Common myeloid progenitor, CD34-positive (primary cell): ENCODE data around the gene COL19A1.
"Not testable (repeated sequence)": the region's sequence is repeated elsewhere in the genome, so short reads cannot be mapped to it uniquely, and the experiment has no call there.

Source experiments
- CTCF ChIA-PET: fragments of 350-600 bp; sonication (Branson Sonifier 250); formaldehyde crosslinking; loops from one replicate; lab custom pipeline; 2021; ENCODE audit warnings: antibody characterized with exemption; lab: Charles Lee
- POLR2A ChIA-PET: fragments of 350-600 bp; sonication (Branson Sonifier 250); formaldehyde crosslinking; loops from one replicate; lab custom pipeline; 2021; ENCODE audit warnings: antibody characterized with exemption; lab: Charles Lee
- DNase-seq, 3 donors: peaks; one replicate each; pipeline versions ENCODE4 v3.0.0 to v3.0.0-alpha.2; 2013
- H3K27ac ChIP-seq, 2 experiments: 1 replicate in 1 of 2; 2 replicates in 1 of 2; pipeline ENCODE4 v1.7.0; 2013; ENCODE audit warnings: inconsistent platforms in 2 of 2, low read length in 2 of 2, mild to moderate bottlenecking in 2 of 2, low read depth in 1 of 2, moderate library complexity in 1 of 2; ENCODE audit not compliant: severe bottlenecking in 2 of 2, insufficient read depth in 1 of 2, poor library complexity in 1 of 2
- H3K27me3 ChIP-seq, 5 experiments: replicated peaks in 2 of 5; 1 replicate in 3 of 5; 2 replicates in 2 of 5; pipeline versions ENCODE4 v1.6.1 to v1.7.0; 2013; ENCODE audit warnings: low read length in 4 of 5, mild to moderate bottlenecking in 2 of 5, moderate library complexity in 2 of 5, inconsistent platforms in 1 of 5; ENCODE audit not compliant: insufficient read depth in 5 of 5, control insufficient read depth in 4 of 5
- H3K36me3 ChIP-seq, 4 experiments: 1 replicate in 2 of 4; 2 replicates in 2 of 4; pipeline versions ENCODE4 v1.6.1 to v1.7.0; 2013; ENCODE audit warnings: low read length in 3 of 4, control low read depth in 1 of 4, mild to moderate bottlenecking in 1 of 4; ENCODE audit not compliant: control insufficient read depth in 4 of 4, insufficient read depth in 4 of 4
- H3K4me1 ChIP-seq, 4 experiments: 1 replicate in 3 of 4; 2 replicates in 1 of 4; pipeline versions ENCODE4 v1.6.1 to v1.7.1; 2013; ENCODE audit warnings: low read length in 3 of 4, mild to moderate bottlenecking in 3 of 4, control low read depth in 1 of 4, inconsistent platforms in 1 of 4, moderate library complexity in 1 of 4; ENCODE audit not compliant: control insufficient read depth in 4 of 4, insufficient read depth in 4 of 4; ENCODE audit errors: control extremely low read depth in 1 of 4
- H3K4me3 ChIP-seq, 7 experiments: 1 replicate in 4 of 7; 2 replicates in 3 of 7; pipeline versions ENCODE4 v1.5.1 to v1.7.0; 2013; ENCODE audit warnings: mild to moderate bottlenecking in 7 of 7, low read length in 6 of 7, moderate library complexity in 6 of 7, inconsistent platforms in 2 of 7, low read depth in 2 of 7, control low read depth in 1 of 7; ENCODE audit not compliant: insufficient read depth in 4 of 7, control insufficient read depth in 1 of 7; ENCODE audit errors: extremely low read depth in 1 of 7
- H3K9me3 ChIP-seq, 5 experiments: 1 replicate in 4 of 5; 2 replicates in 1 of 5; pipeline versions ENCODE4 v1.6.1 to v1.7.1; 2013; ENCODE audit warnings: low read length in 4 of 5, mild to moderate bottlenecking in 2 of 5, inconsistent platforms in 1 of 5, low read depth in 1 of 5, moderate library complexity in 1 of 5; ENCODE audit not compliant: control insufficient read depth in 4 of 5, insufficient read depth in 2 of 5; ENCODE audit errors: control extremely low read depth in 1 of 5
- WGBS: methylation state at CpG from one replicate; pipeline ENCODE4 v1.1.5; 2013; ENCODE audit not compliant: insufficient coverage; 5-methylcytosine and 5-hydroxymethylcytosine counted together

Gene COL19A1

DNA sequence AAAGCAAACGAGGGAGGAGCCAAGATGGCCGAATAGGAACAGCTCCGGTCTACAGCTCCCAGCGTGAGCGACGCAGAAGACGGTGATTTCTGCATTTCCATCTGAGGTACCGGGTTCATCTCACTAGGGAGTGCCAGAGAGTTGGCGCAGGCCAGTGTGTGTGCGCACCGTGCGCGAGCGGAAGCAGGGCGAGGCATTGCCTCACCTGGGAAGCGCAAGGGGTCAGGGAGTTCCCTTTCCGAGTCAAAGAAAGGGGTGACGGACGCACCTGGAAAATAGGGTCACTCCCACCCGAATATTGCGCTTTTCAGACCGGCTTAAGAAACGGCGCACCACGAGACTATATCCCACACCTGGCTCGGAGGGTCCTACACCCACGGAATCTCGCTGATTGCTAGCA, 144.0 kb downstream of the COL19A1 start:
- CTCF ChIA-PET, DNase-seq, H3K9me3 ChIP-seq, H3K4me1 ChIP-seq, H3K27me3 ChIP-seq, H3K36me3 ChIP-seq, H3K4me3 ChIP-seq, POLR2A ChIA-PET, H3K27ac ChIP-seq: not testable (repeated sequence)
- WGBS, result 96% methylated on average over 18 of the region's 28 CpGs

- 91% methylated on average over 6 of the region's 10 CpGs for WGBS
- H3K36me3 ChIP-seq, CTCF ChIA-PET, H3K9me3 ChIP-seq, H3K4me1 ChIP-seq, H3K4me3 ChIP-seq, POLR2A ChIA-PET, H3K27me3 ChIP-seq, DNase-seq, H3K27ac ChIP-seq: not testable (repeated sequence)
Measured at GRCh38 chr6:70023201-70023600, 156.8 kb downstream of the COL19A1 start.

DNA sequence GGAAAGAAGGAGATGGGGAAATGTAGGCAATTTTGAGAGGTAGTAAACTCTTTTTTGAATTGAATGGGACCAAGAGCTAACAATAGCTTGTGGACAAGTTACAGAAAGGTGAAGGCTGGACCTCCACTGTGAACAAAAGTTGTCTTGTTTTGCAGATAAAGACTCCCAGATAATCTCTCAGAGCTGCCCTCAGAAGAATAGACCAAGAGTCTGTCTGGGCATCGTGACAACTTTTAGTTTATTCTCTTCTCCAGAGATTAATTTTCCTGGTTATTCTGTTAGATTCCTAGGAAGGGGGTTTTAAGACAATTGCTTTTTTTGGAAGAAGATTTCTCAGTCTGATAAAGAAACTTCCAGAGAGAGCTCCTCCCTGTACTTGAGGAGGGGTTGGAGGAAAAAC, 161.9 kb downstream of the COL19A1 start:
- H3K9me3 ChIP-seq, result no peaks in the 10 kb centered on the region
- ChIA-PET POLR2A (no interaction called here), CTCF (no interaction called here)
- H3K4me1 ChIP-seq, result no peaks in the 10 kb centered on the region
- no peak overlapping the region for H3K4me3 ChIP-seq
- WGBS, result 100% methylated on average over 1 of the region's 1 CpG
- H3K36me3 ChIP-seq, result no peaks in the 10 kb centered on the region
- no peak for DNase-seq
- no peak overlapping the region for H3K27ac ChIP-seq
- H3K27me3 ChIP-seq, result no peaks in the 10 kb centered on the region

DNA sequence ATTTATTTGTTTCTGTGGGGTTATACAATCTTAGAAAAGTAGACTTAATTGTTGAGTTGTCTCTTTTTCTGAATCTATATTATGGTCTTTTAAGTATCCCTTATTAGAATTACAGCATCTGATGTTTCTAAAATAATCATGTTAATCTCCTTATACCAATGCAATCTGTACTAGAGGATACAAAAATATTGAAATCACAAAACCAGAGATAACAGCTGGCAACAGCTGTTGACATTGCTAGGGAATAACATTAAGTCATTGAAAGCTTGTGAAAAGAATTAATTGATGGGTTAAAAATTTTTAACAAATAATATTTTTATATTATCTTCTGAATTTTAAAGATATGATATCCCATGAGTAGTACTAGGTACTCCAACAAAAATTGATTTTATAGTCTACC, 162.6 kb downstream of the COL19A1 start:
- Histone ChIP-seq H3K27ac (no peak overlapping the region), H3K4me1 (no peaks in the 10 kb centered on the region), H3K9me3 (no peaks in the 10 kb centered on the region), H3K4me3 (no peak overlapping the region), H3K27me3 (no peaks in the 10 kb centered on the region), H3K36me3 (no peaks in the 10 kb centered on the region)
- POLR2A ChIA-PET, result no interaction called here
- DNase-seq, result no peak
- CTCF ChIA-PET, result no interaction called here

GRCh38 chr6:70033781-70034180, 167.4 kb downstream of the COL19A1 start:
- no peak overlapping the region for H3K4me3 ChIP-seq
- no peaks in the 10 kb centered on the region for H3K36me3 ChIP-seq
- no peaks in the 10 kb centered on the region for H3K27me3 ChIP-seq
- H3K9me3 ChIP-seq, result no peaks in the 10 kb centered on the region
- ChIA-PET CTCF (interaction anchor here (0.5 to 1.0 kb wide), 2 partner anchors 11 to 1888 kb away, joined by 3 read pairs; no protein-coding TSS in a partner anchor), POLR2A (no interaction called here)
- no peak overlapping the region for H3K27ac ChIP-seq
- H3K4me1 ChIP-seq, result no peaks in the 10 kb centered on the region
- 80% methylated on average over 1 of the region's 3 CpGs for whole genome bisulfite sequencing
- no peak for DNase-seq

DNA sequence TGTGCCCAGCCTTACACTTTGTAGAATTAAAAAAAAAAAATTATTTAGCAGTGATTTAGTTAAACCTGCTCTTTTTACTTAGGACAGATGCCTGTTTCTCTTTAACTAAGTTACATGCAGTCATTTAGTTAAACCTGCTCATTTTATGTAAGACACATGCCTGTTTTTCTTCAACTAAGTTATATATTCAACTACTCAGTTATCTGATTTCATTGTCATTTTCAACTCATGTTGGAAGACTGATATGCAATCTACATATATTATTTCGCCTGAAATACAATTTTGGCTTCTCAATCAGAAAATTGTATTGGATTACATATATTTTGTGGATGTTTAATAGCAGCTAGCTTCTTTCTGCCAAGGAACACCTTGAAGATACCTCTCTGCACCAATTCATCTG, 171.1 kb downstream of the COL19A1 start:
- Histone ChIP-seq H3K4me3 (no peak overlapping the region), H3K4me1 (no peaks in the 10 kb centered on the region), H3K9me3 (no peaks in the 10 kb centered on the region), H3K36me3 (no peaks in the 10 kb centered on the region), H3K27ac (no peak overlapping the region), H3K27me3 (no peaks in the 10 kb centered on the region)
- no CpG with 5 or more reads among the region's 1 CpG for WGBS
- no peak for DNase-seq
- ChIA-PET CTCF (no interaction called here), POLR2A (no interaction called here)

GRCh38 chr6:70040766-70041165, 174.4 kb downstream of the COL19A1 start:
- CTCF ChIA-PET, result no interaction called here

More at GRCh38 chr6:70040766-70041165, 174.4 kb downstream of the COL19A1 start:
- POLR2A ChIA-PET, result no interaction called here
- Histone ChIP-seq H3K9me3 (peaks cover 0 to 1% (median 0%) of the 10 kb centered on the region in 5 experiments), H3K4me1 (no peaks in the 10 kb centered on the region), H3K4me3 (no peak overlapping the region), H3K27ac (no peak overlapping the region), H3K36me3 (no peaks in the 10 kb centered on the region), H3K27me3 (peaks cover 0 to 1% (median 0%) of the 10 kb centered on the region in 5 experiments)
- no peak for DNase-seq
- no CpG with 5 or more reads among the region's 2 CpGs for WGBS
